Upper lobe of left lung (tissue), 6 donors: ENCODE measurements around the gene NCAM2. TPM values are rescaled to one million over a fixed set of nuclear protein-coding genes. Genes with fewer than 3 reads are reported as not detected.
A peak's percentile ranks its signal among the peaks of the same experiment; 100 is the strongest.
"Not testable (repeated sequence)": the region's sequence is repeated elsewhere in the genome, so short reads cannot be mapped to it uniquely, and the experiment has no call there.

Experiments
- ATAC-seq, 2 donors: fragments of 200-7000 bp; cut with Tn5 transposase; one replicate each; pipeline ENCODE4 v1.9.1; 2022; ENCODE audit warnings: mild to moderate bottlenecking in 2 of 2, moderate library complexity in 2 of 2; ENCODE audit not compliant: low FRiP score in 2 of 2
- DNase-seq, 2 donors: peaks; one replicate each; pipeline ENCODE4 v3.0.0-alpha.2; 2019 to 2020
- H3K27ac ChIP-seq, 4 donors: fragments of 200-600 bp; sonication (generic); one replicate each; pipeline ENCODE4 v1.5.1; 2016 to 2019
- H3K27me3 ChIP-seq, 4 donors: fragments of 200-600 bp; sonication (generic); one replicate each; pipeline ENCODE4 v1.5.1; 2017 to 2019
- H3K36me3 ChIP-seq, 4 donors: fragments of 200-600 bp; sonication (generic); one replicate each; pipeline ENCODE4 v1.5.1; 2016 to 2019
- H3K4me1 ChIP-seq, 4 donors: fragments of 200-600 bp; sonication (generic); one replicate each; pipeline ENCODE4 v1.5.1; 2018 to 2019
- H3K4me3 ChIP-seq, 4 donors: fragments of 200-600 bp; sonication (generic); one replicate each; pipeline ENCODE4 v1.5.1; 2017 to 2019; ENCODE audit warnings: mild to moderate bottlenecking in 2 of 4, moderate library complexity in 1 of 4
- H3K9me3 ChIP-seq, 4 donors: fragments of 200-600 bp; sonication (generic); one replicate each; pipeline ENCODE4 v1.5.1; 2018 to 2019
- CTCF ChIP-seq, 6 experiments: fragments of 450-650 bp in 4 of 6; fragments of 200-600 bp in 2 of 6; sonication (generic) in 2 of 6; IDR thresholded peaks; one replicate each; pipeline ENCODE4 v1.5.1; 2016 to 2019; ENCODE audit warnings: antibody characterized with exemption in 6 of 6
- EP300 ChIP-seq, 4 donors: sonication (generic); formaldehyde crosslinking; IDR thresholded peaks; one replicate each; pipeline ENCODE4 v1.5.1; 2017; ENCODE audit warnings: antibody characterized with exemption in 4 of 4, control low read depth in 2 of 4
- POLR2A ChIP-seq, 4 donors: fragments of 450-650 bp; IDR thresholded peaks; one replicate each; pipeline ENCODE4 v1.5.1; 2016 to 2017; ENCODE audit warnings: antibody characterized with exemption in 4 of 4, mild to moderate bottlenecking in 2 of 4
- POLR2AphosphoS5 ChIP-seq, 2 donors: sonication (generic); formaldehyde crosslinking; IDR thresholded peaks; one replicate each; pipeline ENCODE4 v1.5.1; 2017; ENCODE audit warnings: antibody characterized with exemption in 2 of 2
- WGBS, 2 donors: methylation state at CpG; one replicate each; pipeline ENCODE4 v1.1.5; 2017 to 2018; 5-methylcytosine and 5-hydroxymethylcytosine counted together
- total RNA-seq, 6 donors: library from RNA; depleted of rRNA in 4 of 6; stranded (reverse); fragments of >200 nt in 4 of 6; gene quantifications; one replicate each; pipeline versions ENCODE4 v1.1.0 to v1.2.1, GENCODE V29; 2016 to 2021
- donor health status: DM: no; HTN: no; CAD: no; lungs with moderate emphysema.
- donor health status: DM: no; HTN: yes; CAD: no; lungs with severe emphysema.

The NCAM2 gene
- total RNA-seq, 6 donors from 2014 or later, result 2.0 to 8.6 (median 2.9) TPM

GRCh38 chr21:21147374-21147745, 149.2 kb downstream of the NCAM2 start:
- Histone ChIP-seq H3K27me3 (no peaks in the 10 kb centered on the region), H3K4me1 (no peaks in the 10 kb centered on the region), H3K36me3 (no peaks in the 10 kb centered on the region), H3K9me3 (no peaks in the 10 kb centered on the region), H3K27ac (no peak overlapping the region), H3K4me3 (no peak overlapping the region)
- ATAC-seq, result no peak
- no peak for TF ChIP-seq POLR2A (IDR thresholded peaks at IDR 0.05)
- WGBS, 2 donors, result 88% methylated on average over 4 of the region's 4 CpGs
- DNase-seq, result no peak

DNA sequence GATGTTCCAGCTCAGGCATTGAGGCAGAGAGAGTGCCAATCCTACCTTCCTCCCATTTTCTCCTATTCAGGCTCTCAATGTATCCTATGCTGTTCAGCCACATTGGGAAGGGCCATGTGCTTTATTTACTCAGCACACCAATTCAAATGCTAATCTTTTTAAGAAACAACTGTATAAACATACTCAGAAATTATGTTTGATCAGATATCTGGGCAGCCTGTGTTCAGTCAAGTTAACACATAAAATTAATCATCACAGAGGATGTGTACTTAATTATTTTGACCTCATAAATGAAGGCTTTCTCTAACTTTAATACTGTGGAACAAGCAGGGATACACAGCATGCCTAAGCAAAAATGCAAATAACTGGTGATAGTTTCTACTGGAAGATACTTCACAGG, 149.8 kb downstream of the NCAM2 start:
- no peaks in the 10 kb centered on the region for H3K27me3 ChIP-seq
- no peak for DNase-seq
- no peaks in the 10 kb centered on the region for H3K36me3 ChIP-seq
- H3K4me3 ChIP-seq, result no peak overlapping the region
- TF ChIP-seq EP300 (IDR thresholded peaks at IDR 0.05) (no peak), POLR2AphosphoS5 (IDR thresholded peaks at IDR 0.05) (no peak), POLR2A (IDR thresholded peaks at IDR 0.05) (no peak), CTCF (IDR thresholded peaks at IDR 0.05) (no peak)
- no peak overlapping the region for H3K27ac ChIP-seq
- H3K9me3 ChIP-seq, result no peaks in the 10 kb centered on the region
- ATAC-seq, result no peak
- no peaks in the 10 kb centered on the region for H3K4me1 ChIP-seq

DNA sequence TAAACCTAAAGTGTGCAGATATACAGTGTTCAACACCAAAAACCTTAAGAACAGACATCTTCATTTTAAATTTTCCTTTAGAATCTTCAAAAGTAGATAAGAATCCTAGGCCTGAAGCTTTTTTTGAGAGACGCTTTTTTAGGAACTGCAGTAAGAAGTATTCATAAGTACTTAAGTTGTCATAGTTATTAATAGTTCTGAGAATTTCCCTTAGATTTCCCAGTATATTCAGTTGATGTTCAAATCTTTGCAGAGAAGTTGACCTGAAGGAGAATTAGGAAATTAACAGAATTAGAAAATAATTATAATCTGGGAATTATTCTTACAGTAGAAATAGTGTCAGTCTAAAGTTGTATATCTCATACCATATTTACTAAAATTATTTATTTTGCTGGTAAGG, 150.3 kb downstream of the NCAM2 start:
- no peak for DNase-seq
- Histone ChIP-seq H3K27me3 (no peaks in the 10 kb centered on the region), H3K4me1 (no peaks in the 10 kb centered on the region), H3K36me3 (no peaks in the 10 kb centered on the region), H3K27ac (no peak overlapping the region), H3K9me3 (no peaks in the 10 kb centered on the region), H3K4me3 (no peak overlapping the region)
- no peak for TF ChIP-seq POLR2A (IDR thresholded peaks at IDR 0.05)
- no peak for TF ChIP-seq POLR2AphosphoS5 (IDR thresholded peaks at IDR 0.05)
- no peak for TF ChIP-seq EP300 (IDR thresholded peaks at IDR 0.05)
- no peak for TF ChIP-seq CTCF (IDR thresholded peaks at IDR 0.05)
- WGBS, 2 donors, result 56 to 80% methylated on average over 1 of the region's 1 CpG
- no peak for ATAC-seq

DNA sequence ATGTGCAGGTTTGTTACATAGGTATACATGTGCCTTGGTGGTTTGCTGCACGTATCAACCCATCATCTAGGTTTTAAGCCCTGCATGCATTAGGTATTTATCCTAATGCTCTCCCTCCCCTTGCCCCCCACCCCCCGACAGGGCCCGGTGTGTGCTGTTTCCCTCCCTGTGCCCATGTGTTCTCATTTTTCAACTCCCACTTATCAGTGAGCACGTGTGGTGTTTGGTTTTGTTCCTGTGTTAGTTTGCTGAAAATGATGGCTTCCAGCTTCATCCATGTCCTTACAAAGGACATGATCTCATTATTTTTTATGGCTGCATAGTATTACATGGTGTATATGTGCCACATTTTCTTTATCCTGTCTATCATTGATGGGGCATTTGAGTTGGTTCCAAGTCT, 151.2 kb downstream of the NCAM2 start:
- H3K36me3 ChIP-seq, H3K27ac ChIP-seq, H3K27me3 ChIP-seq, H3K4me3 ChIP-seq, ATAC-seq, H3K9me3 ChIP-seq, H3K4me1 ChIP-seq: not testable (repeated sequence)
- DNase-seq, result peak in 1 of 2 donors; percentile 3
- WGBS, 2 donors, result 73 to 82% methylated on average over 4 of the region's 4 CpGs

DNA sequence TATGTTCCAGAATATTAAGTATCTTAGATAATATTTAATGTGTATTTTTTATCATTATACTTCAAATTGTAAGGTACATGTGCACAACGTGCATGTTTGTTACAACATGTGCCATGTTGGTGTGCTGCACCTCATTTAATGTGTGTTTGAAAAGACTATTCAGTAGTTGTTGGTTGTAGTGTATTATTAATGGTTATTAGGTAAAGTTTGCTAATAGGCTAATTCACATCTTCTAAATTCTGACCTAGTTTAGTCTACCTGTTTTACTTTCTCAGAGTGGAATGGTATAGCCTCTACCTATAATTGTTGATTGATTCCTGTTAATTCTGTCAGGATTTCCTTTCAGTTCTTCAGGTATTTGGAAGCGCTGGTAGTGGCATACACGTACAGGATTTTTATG, 153.0 kb downstream of the NCAM2 start:
- Histone ChIP-seq H3K36me3 (no peaks in the 10 kb centered on the region), H3K4me3 (no peak overlapping the region), H3K4me1 (no peaks in the 10 kb centered on the region), H3K27me3 (no peaks in the 10 kb centered on the region), H3K9me3 (no peaks in the 10 kb centered on the region), H3K27ac (no peak overlapping the region)
- TF ChIP-seq EP300 (IDR thresholded peaks at IDR 0.05), result no peak
- no peak for TF ChIP-seq POLR2AphosphoS5 (IDR thresholded peaks at IDR 0.05)
- TF ChIP-seq CTCF (IDR thresholded peaks at IDR 0.05), result no peak
- no peak for TF ChIP-seq POLR2A (IDR thresholded peaks at IDR 0.05)
- ATAC-seq (no peak), DNase-seq (no peak)
- 76 to 86% methylated on average over 3 of the region's 3 CpGs for WGBS, 2 donors

- Histone ChIP-seq H3K36me3 (no peaks in the 10 kb centered on the region), H3K27ac (no peak overlapping the region), H3K27me3 (no peaks in the 10 kb centered on the region), H3K9me3 (no peaks in the 10 kb centered on the region), H3K4me3 (no peak overlapping the region), H3K4me1 (no peaks in the 10 kb centered on the region)
- DNase-seq (no peak), ATAC-seq (no peak)
- no peak for TF ChIP-seq POLR2A (IDR thresholded peaks at IDR 0.05)
Measured at GRCh38 chr21:21156397-21156796, 158.2 kb downstream of the NCAM2 start.

- Histone ChIP-seq H3K27ac (no peak overlapping the region), H3K27me3 (no peaks in the 10 kb centered on the region), H3K4me1 (no peaks in the 10 kb centered on the region), H3K36me3 (no peaks in the 10 kb centered on the region), H3K9me3 (no peaks in the 10 kb centered on the region), H3K4me3 (no peak overlapping the region)
- no peak for ATAC-seq
- DNase-seq, result no peak
- TF ChIP-seq POLR2A (IDR thresholded peaks at IDR 0.05) (no peak), POLR2AphosphoS5 (IDR thresholded peaks at IDR 0.05) (no peak), EP300 (IDR thresholded peaks at IDR 0.05) (no peak), CTCF (IDR thresholded peaks at IDR 0.05) (no peak)
- 58 to 65% methylated on average over 4 of the region's 4 CpGs for WGBS, 2 donors
Measured at GRCh38 chr21:21156957-21157356, 158.7 kb downstream of the NCAM2 start.
